ENCODE measurements around the gene CDK15.

GRCh38 chr2:201806442-201807170, at the start of gene CDK15:
- TF ChIP-seq MAX (CRISPR knock-in tag; IDR thresholded peaks at IDR 0.05): no peak
- TF ChIP-seq CTCF (IDR thresholded peaks at IDR 0.05): no peak
- TF ChIP-seq FOXJ3 (CRISPR knock-in tag; IDR thresholded peaks at IDR 0.05; ENCODE audit: borderline replicate concordance): no peak
- TF ChIP-seq ZNF317 (CRISPR knock-in tag; IDR thresholded peaks at IDR 0.05; ENCODE audit: borderline replicate concordance, low read depth): no peak
- no peak for TF ChIP-seq E2F1 (CRISPR knock-in tag; IDR thresholded peaks at IDR 0.05)
- no peak for TF ChIP-seq PRDM15 (CRISPR knock-in tag; IDR thresholded peaks at IDR 0.05)
- no peak for TF ChIP-seq E2F4 (CRISPR knock-in tag; IDR thresholded peaks at IDR 0.05; ENCODE audit: borderline replicate concordance, low read depth)

All from WTC11 (cell line).